H9 (cell line): ENCODE results near the gene PTPRN2. TPM values are rescaled to one million over a fixed set of nuclear protein-coding genes. Genes with fewer than 3 reads are reported as not detected.

Source experiments
- DNase-seq: peaks from one replicate; pipeline ENCODE4 v3.0.0-alpha.2; 2017
- H2AFZ ChIP-seq: one replicate; pipeline ENCODE4 v1.6.1; 2013; ENCODE audit warnings: mild to moderate bottlenecking, low read length, control low read depth, moderate library complexity
- H2AK5ac ChIP-seq: 2 replicates; pipeline ENCODE4 v1.6.1; 2013; ENCODE audit warnings: low read length, control low read depth, mixed read lengths; ENCODE audit not compliant: insufficient read length
- H2BK120ac ChIP-seq: one replicate; pipeline ENCODE4 v1.6.1; 2013; ENCODE audit warnings: low read depth, mild to moderate bottlenecking, low read length, control low read depth, inconsistent platforms; ENCODE audit not compliant: poor library complexity, severe bottlenecking
- H2BK12ac ChIP-seq: 2 replicates; pipeline ENCODE4 v1.6.1; 2013; ENCODE audit warnings: low read length, control low read depth, mixed read lengths, low read depth; ENCODE audit not compliant: insufficient read length
- H2BK15ac ChIP-seq: 2 replicates; pipeline ENCODE4 v1.6.1; 2013; ENCODE audit warnings: low read depth, low read length, control low read depth
- H2BK20ac ChIP-seq: one replicate; pipeline ENCODE4 v1.6.1; 2013; ENCODE audit warnings: low read depth, mild to moderate bottlenecking, low read length, control low read depth, inconsistent platforms; ENCODE audit not compliant: poor library complexity, severe bottlenecking
- H2BK5ac ChIP-seq: 2 replicates; pipeline ENCODE4 v1.6.1; 2013; ENCODE audit warnings: low read length, control low read depth, mixed read lengths; ENCODE audit not compliant: insufficient read length
- H3K14ac ChIP-seq: 2 replicates; pipeline ENCODE4 v1.6.1; 2013; ENCODE audit warnings: low read length, control low read depth; ENCODE audit not compliant: insufficient read depth
- H3K18ac ChIP-seq: 2 replicates; pipeline ENCODE4 v1.6.1; 2013; ENCODE audit warnings: low read depth, mild to moderate bottlenecking, mixed read lengths, low read length, control low read depth; ENCODE audit not compliant: insufficient read length
- H3K23ac ChIP-seq: 2 replicates; pipeline ENCODE4 v1.6.1; 2013; ENCODE audit warnings: low read length, control low read depth, mixed read lengths, low read depth; ENCODE audit not compliant: insufficient read length
- H3K23me2 ChIP-seq: 2 replicates; pipeline ENCODE4 v1.6.1; 2013; ENCODE audit warnings: low read depth, mild to moderate bottlenecking, mixed read lengths, low read length, control low read depth; ENCODE audit not compliant: insufficient read length, poor library complexity, severe bottlenecking
- H3K27ac ChIP-seq: 2 replicates; pipeline ENCODE4 v1.5.1; 2013; ENCODE audit warnings: low read length, control low read depth, mixed read lengths, low read depth; ENCODE audit not compliant: insufficient read length
- H3K27me3 ChIP-seq: 2 replicates; pipeline ENCODE4 v1.6.1; 2013; ENCODE audit warnings: low read length, control low read depth, inconsistent platforms; ENCODE audit not compliant: insufficient read depth
- H3K4ac ChIP-seq: 2 replicates; pipeline ENCODE4 v1.6.1; 2013; ENCODE audit warnings: low read depth, mild to moderate bottlenecking, control low read depth, inconsistent platforms, low read length, moderate library complexity
- H3K4me1 ChIP-seq: 2 replicates; pipeline ENCODE4 v1.6.1; 2013; ENCODE audit warnings: low read length, control low read depth, inconsistent platforms; ENCODE audit not compliant: insufficient read depth
- H3K4me2 ChIP-seq: 2 replicates; pipeline ENCODE4 v1.6.1; 2013; ENCODE audit warnings: low read length, control low read depth, mixed read lengths; ENCODE audit not compliant: insufficient read length, insufficient read depth
- H3K56ac ChIP-seq: 2 replicates; pipeline ENCODE4 v1.6.1; 2013; ENCODE audit warnings: low read depth, mild to moderate bottlenecking, mixed read lengths, low read length, control low read depth; ENCODE audit not compliant: insufficient read length
- H3K79me1 ChIP-seq: 2 replicates; pipeline ENCODE4 v1.6.1; 2013; ENCODE audit warnings: low read depth, mild to moderate bottlenecking, moderate library complexity, low read length, control low read depth, inconsistent platforms; ENCODE audit not compliant: insufficient read depth, poor library complexity, severe bottlenecking
- H3K79me2 ChIP-seq: 2 replicates; pipeline ENCODE4 v1.6.1; 2013; ENCODE audit warnings: low read length, control low read depth, inconsistent platforms; ENCODE audit not compliant: insufficient read depth
- H3K9ac ChIP-seq: 2 replicates; pipeline ENCODE4 v1.6.1; 2013; ENCODE audit warnings: low read length, control low read depth, mixed read lengths; ENCODE audit not compliant: insufficient read length; ENCODE audit errors: extremely low read depth
- H3K9me3 ChIP-seq: one replicate; pipeline ENCODE4 v1.6.1; 2013; ENCODE audit warnings: low read depth, low read length, inconsistent platforms; ENCODE audit not compliant: control insufficient read depth
- H3T11ph ChIP-seq: one replicate; pipeline ENCODE4 v1.6.1; 2013; ENCODE audit warnings: mild to moderate bottlenecking, low read length, control low read depth, inconsistent platforms
- H4K20me1 ChIP-seq: one replicate; pipeline ENCODE4 v1.6.1; 2013; ENCODE audit not compliant: control insufficient read depth, insufficient read length, insufficient read depth
- H4K5ac ChIP-seq: 2 replicates; pipeline ENCODE4 v1.6.1; 2013; ENCODE audit warnings: low read depth, mild to moderate bottlenecking, mixed read lengths, low read length, control low read depth; ENCODE audit not compliant: insufficient read length
- H4K8ac ChIP-seq: replicated peaks from 2 replicates; pipeline ENCODE4 v1.6.1; 2013; ENCODE audit warnings: low read length, control low read depth, mixed read lengths, low read depth; ENCODE audit not compliant: insufficient read length
- H4K91ac ChIP-seq: 2 replicates; pipeline ENCODE4 v1.6.1; 2013; ENCODE audit warnings: low read depth, mild to moderate bottlenecking, moderate library complexity, mixed read lengths, low read length, control low read depth; ENCODE audit not compliant: insufficient read length
- H3K27ac Mint-ChIP-seq, 3 experiments: 2 replicates in 2 of 3; 3 replicates in 1 of 3; pipeline ENCODE4 v1.8.0; 2020 to 2021; ENCODE audit warnings: mixed read lengths in 3 of 3, mild to moderate bottlenecking in 1 of 3, moderate library complexity in 1 of 3
- H3K27me3 Mint-ChIP-seq: 2 replicates; pipeline ENCODE4 v1.8.0; 2021; ENCODE audit warnings: low read depth, mild to moderate bottlenecking, moderate library complexity, mixed read lengths
- H3K36me3 Mint-ChIP-seq, 3 experiments: 2 replicates in 2 of 3; 3 replicates in 1 of 3; pipeline ENCODE4 v1.8.0; 2020 to 2021; ENCODE audit warnings: low read depth in 3 of 3, mixed read lengths in 3 of 3; ENCODE audit not compliant: insufficient read depth in 1 of 3
- H3K4me1 Mint-ChIP-seq, 2 experiments: 2 replicates each; pipeline ENCODE4 v1.8.0; 2020; ENCODE audit warnings: mixed read lengths in 2 of 2
- H3K4me3 Mint-ChIP-seq, 2 experiments: 2 replicates in 1 of 2; 3 replicates in 1 of 2; pipeline ENCODE4 v1.8.0; 2020 to 2021; ENCODE audit warnings: mild to moderate bottlenecking in 2 of 2, mixed read lengths in 2 of 2, moderate library complexity in 1 of 2
- H3K9me3 Mint-ChIP-seq, 2 experiments: 2 replicates in 1 of 2; 3 replicates in 1 of 2; pipeline ENCODE4 v1.8.0; 2020; ENCODE audit warnings: mild to moderate bottlenecking in 2 of 2, mixed read lengths in 2 of 2, moderate library complexity in 1 of 2
- WGBS: extraction: QIAGEN DNeasy Blood & Tissue Kit; methylation state at CpG from one replicate; pipeline ENCODE4 v1.1.7; 2013; ENCODE audit warnings: missing lambda C conversion rate, low lambda C conversion rate, mixed read lengths; ENCODE audit not compliant: insufficient read length; ENCODE audit errors: extremely low coverage; 5-methylcytosine and 5-hydroxymethylcytosine counted together
- total RNA-seq: library from RNA; stranded (reverse); gene quantifications from 2 replicates; pipeline ENCODE4 v1.2.1, GENCODE V29; 2021
- TF ChIP-seq, protein P1 (sequence below): fragments of 200-600 bp; sonication (generic); conservative IDR thresholded peaks from 3 replicates; pipeline ENCODE4 v1.8.0; 2021; ENCODE audit warnings: antibody characterized with exemption, mild to moderate bottlenecking

The PTPRN2 gene
- total RNA-seq, 1 experiment from 2014 or later, result 5.2 TPM

GRCh38 chr7:157731126-157731525 is 856.5 kb downstream of the PTPRN2 start:
- Histone ChIP-seq H3K4ac (no peak overlapping the region), H3K9ac (no peak overlapping the region), H3K18ac (no peak overlapping the region), H3K4me2 (no peak overlapping the region), H2BK120ac (no peak overlapping the region), H2BK15ac (no peak overlapping the region), H2AFZ (no peak overlapping the region), H3K23me2 (no peaks in the 10 kb centered on the region), H3K4me1 (no peaks in the 10 kb centered on the region), H3K9me3 (no peaks in the 10 kb centered on the region), H2BK20ac (no peak overlapping the region), H3K14ac (no peak overlapping the region), H3K79me1 (no peaks in the 10 kb centered on the region), H3K27me3 (peaks cover 21% of the 10 kb centered on the region; the same call in 1 of the 2 replicates), H2BK5ac (no peak overlapping the region), H3K56ac (no peak overlapping the region), H4K20me1 (no peaks in the 10 kb centered on the region), H2AK5ac (no peak overlapping the region), H2BK12ac (no peak overlapping the region), H4K91ac (no peak overlapping the region), H3T11ph (no peak overlapping the region), H3K79me2 (no peaks in the 10 kb centered on the region), H3K27ac (no peak overlapping the region), H4K5ac (no peak overlapping the region), H3K23ac (no peak overlapping the region), H4K8ac (no peak overlapping the region)
- no peaks in the 10 kb centered on the region for H3K36me3 Mint-ChIP-seq
- DNase-seq, result no peak
- H3K27ac Mint-ChIP-seq, result no peak overlapping the region
- H3K4me1 Mint-ChIP-seq, result peaks cover 5 to 11% of the 10 kb centered on the region in 2 experiments
- peak overlapping the region in 1 of 2 experiments; percentile 54; a peak in 2 of 5 replicates for H3K4me3 Mint-ChIP-seq
- TF ChIP-seq, protein P1, sequence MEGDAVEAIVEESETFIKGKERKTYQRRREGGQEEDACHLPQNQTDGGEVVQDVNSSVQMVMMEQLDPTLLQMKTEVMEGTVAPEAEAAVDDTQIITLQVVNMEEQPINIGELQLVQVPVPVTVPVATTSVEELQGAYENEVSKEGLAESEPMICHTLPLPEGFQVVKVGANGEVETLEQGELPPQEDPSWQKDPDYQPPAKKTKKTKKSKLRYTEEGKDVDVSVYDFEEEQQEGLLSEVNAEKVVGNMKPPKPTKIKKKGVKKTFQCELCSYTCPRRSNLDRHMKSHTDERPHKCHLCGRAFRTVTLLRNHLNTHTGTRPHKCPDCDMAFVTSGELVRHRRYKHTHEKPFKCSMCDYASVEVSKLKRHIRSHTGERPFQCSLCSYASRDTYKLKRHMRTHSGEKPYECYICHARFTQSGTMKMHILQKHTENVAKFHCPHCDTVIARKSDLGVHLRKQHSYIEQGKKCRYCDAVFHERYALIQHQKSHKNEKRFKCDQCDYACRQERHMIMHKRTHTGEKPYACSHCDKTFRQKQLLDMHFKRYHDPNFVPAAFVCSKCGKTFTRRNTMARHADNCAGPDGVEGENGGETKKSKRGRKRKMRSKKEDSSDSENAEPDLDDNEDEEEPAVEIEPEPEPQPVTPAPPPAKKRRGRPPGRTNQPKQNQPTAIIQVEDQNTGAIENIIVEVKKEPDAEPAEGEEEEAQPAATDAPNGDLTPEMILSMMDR, result no peak
- no peaks in the 10 kb centered on the region; a peak in 1 of 5 replicates for H3K9me3 Mint-ChIP-seq
- WGBS, result no CpG with 5 or more reads among the region's 13 CpGs
- peaks cover 86% of the 10 kb centered on the region for H3K27me3 Mint-ChIP-seq
